ENCODE results near the gene CFAP68. TPM values are rescaled to one million over a fixed set of nuclear protein-coding genes. Genes with fewer than 3 reads are reported as not detected.
"Not testable (repeated sequence)": the region's sequence is repeated elsewhere in the genome, so short reads cannot be mapped to it uniquely, and the experiment has no call there.

CFAP68 gene
- total and polyA plus RNA-seq, 4 donors: 6.6 to 22.0 (median 13.3) TPM

- Histone ChIP-seq H3K36me3 (ENCODE audit: control insufficient read depth in 1 of 2, insufficient read depth in 2 of 2, low read length in 1 of 2) (no peaks in the 10 kb centered on the region), H3K9me3 (ENCODE audit: control insufficient read depth, low read length) (no peaks in the 10 kb centered on the region), H3K4me1 (ENCODE audit: control insufficient read depth in 1 of 2, insufficient read depth in 2 of 2, low read length in 2 of 2) (peaks cover 0 to 5% of the 10 kb centered on the region in 2 donors), H3K27ac (ENCODE audit: low read depth in 1 of 2, low read length in 2 of 2) (peak overlapping the region in 1 of 2 donors; percentile 31), H3K4me3 (ENCODE audit: low read length in 2 of 2) (peak overlapping the region; percentile 49 to 67), H3K27me3 (ENCODE audit: control insufficient read depth in 1 of 2, insufficient read depth in 2 of 2, low read length in 1 of 2) (no peaks in the 10 kb centered on the region)
- no peak for DNase-seq
- WGBS, 2 donors: 0% methylated on average over 13 of the region's 13 CpGs
- intact Hi-C loops (cut with DNase I): loop anchor here (2.0 to 10.0 kb wide), 4 partner anchors 34 to 196 kb away; partner anchors contain the start of genes NKAPD1 (in 2 of the 2), PIH1D2 (in 2 of the 2) and HSPB2 (in 1 of the 2)
- no peak for ATAC-seq (ENCODE audit: low FRiP score)
Measured at GRCh38 chr11:111878385-111878848, 924 bp upstream of the CFAP68 start.

GRCh38 chr11:111879637-111879960, 258 bp downstream of the CFAP68 start:
- no peak for DNase-seq

GRCh38 chr11:111882202-111882601, 2.9 kb downstream of the CFAP68 start:
- 85% methylated on average over 5 of the region's 5 CpGs for WGBS, 2 donors
- intact Hi-C loops (cut with DNase I): no loop called here

More at GRCh38 chr11:111879637-111879960, 258 bp downstream of the CFAP68 start:
- intact Hi-C loops (cut with DNase I): loop anchor here (1.0 to 10.0 kb wide), 7 partner anchors 32 to 195 kb away; partner anchors contain the start of genes NKAPD1 (in 2 of the 2), PIH1D2 (in 2 of the 2), CRYAB (in 1 of the 2) and HSPB2 (in 1 of the 2)
- Histone ChIP-seq H3K27me3 (ENCODE audit: control insufficient read depth in 1 of 2, insufficient read depth in 2 of 2, low read length in 1 of 2) (no peaks in the 10 kb centered on the region), H3K36me3 (ENCODE audit: control insufficient read depth in 1 of 2, insufficient read depth in 2 of 2, low read length in 1 of 2) (no peaks in the 10 kb centered on the region), H3K4me1 (ENCODE audit: control insufficient read depth in 1 of 2, insufficient read depth in 2 of 2, low read length in 2 of 2) (peaks cover 0 to 5% of the 10 kb centered on the region in 2 donors), H3K9me3 (ENCODE audit: control insufficient read depth, low read length) (no peaks in the 10 kb centered on the region), H3K27ac (ENCODE audit: low read depth in 1 of 2, low read length in 2 of 2) (peak overlapping the region; percentile 31 to 81), H3K4me3 (ENCODE audit: low read length in 2 of 2) (peak overlapping the region; percentile 0 to 42)
- ATAC-seq (ENCODE audit: low FRiP score): no peak
- WGBS, 2 donors: 40 to 42% methylated on average over 6 of the region's 6 CpGs

GRCh38 chr11:111885053-111885452, 5.7 kb downstream of the CFAP68 start:
- H3K27ac ChIP-seq (ENCODE audit: low read depth in 1 of 2, low read length in 2 of 2); intact Hi-C loops (cut with DNase I); H3K36me3 ChIP-seq (ENCODE audit: control insufficient read depth in 1 of 2, insufficient read depth in 2 of 2, low read length in 1 of 2); H3K9me3 ChIP-seq (ENCODE audit: control insufficient read depth, low read length); DNase-seq; H3K4me3 ChIP-seq (ENCODE audit: low read length in 2 of 2); ATAC-seq (ENCODE audit: low FRiP score); H3K4me1 ChIP-seq (ENCODE audit: control insufficient read depth in 1 of 2, insufficient read depth in 2 of 2, low read length in 2 of 2); H3K27me3 ChIP-seq (ENCODE audit: control insufficient read depth in 1 of 2, insufficient read depth in 2 of 2, low read length in 1 of 2): not testable (repeated sequence)
- 67 to 94% methylated on average over 4 of the region's 4 CpGs for WGBS, 2 donors

More at GRCh38 chr11:111882202-111882601, 2.9 kb downstream of the CFAP68 start:
- Histone ChIP-seq H3K27ac (ENCODE audit: low read depth in 1 of 2, low read length in 2 of 2) (no peak overlapping the region), H3K36me3 (ENCODE audit: control insufficient read depth in 1 of 2, insufficient read depth in 2 of 2, low read length in 1 of 2) (no peaks in the 10 kb centered on the region), H3K4me1 (ENCODE audit: control insufficient read depth in 1 of 2, insufficient read depth in 2 of 2, low read length in 2 of 2) (peaks cover 0 to 5% of the 10 kb centered on the region in 2 donors), H3K27me3 (ENCODE audit: control insufficient read depth in 1 of 2, insufficient read depth in 2 of 2, low read length in 1 of 2) (no peaks in the 10 kb centered on the region), H3K9me3 (ENCODE audit: control insufficient read depth, low read length) (no peaks in the 10 kb centered on the region), H3K4me3 (ENCODE audit: low read length in 2 of 2) (no peak overlapping the region)
- ATAC-seq (ENCODE audit: low FRiP score) (no peak), DNase-seq (no peak)

GRCh38 chr11:111886032-111886431, 6.7 kb downstream of the CFAP68 start:
- intact Hi-C loops (cut with DNase I): no loop called here
- no peak overlapping the region for H3K27ac ChIP-seq (ENCODE audit: low read depth in 1 of 2, low read length in 2 of 2)
- no peaks in the 10 kb centered on the region for H3K27me3 ChIP-seq (ENCODE audit: control insufficient read depth in 1 of 2, insufficient read depth in 2 of 2, low read length in 1 of 2)
- ATAC-seq (ENCODE audit: low FRiP score): no peak
- no peaks in the 10 kb centered on the region for H3K4me1 ChIP-seq (ENCODE audit: control insufficient read depth in 1 of 2, insufficient read depth in 2 of 2, low read length in 2 of 2)
- no peak overlapping the region for H3K4me3 ChIP-seq (ENCODE audit: low read length in 2 of 2)
- no peaks in the 10 kb centered on the region for H3K9me3 ChIP-seq (ENCODE audit: control insufficient read depth, low read length)
- WGBS, 2 donors: 77 to 92% methylated on average over 4 of the region's 4 CpGs
- no peaks in the 10 kb centered on the region for H3K36me3 ChIP-seq (ENCODE audit: control insufficient read depth in 1 of 2, insufficient read depth in 2 of 2, low read length in 1 of 2)
- no peak for DNase-seq

GRCh38 chr11:111886844-111887243, 7.5 kb downstream of the CFAP68 start:
- Histone ChIP-seq H3K27me3 (ENCODE audit: control insufficient read depth in 1 of 2, insufficient read depth in 2 of 2, low read length in 1 of 2) (no peaks in the 10 kb centered on the region), H3K4me3 (ENCODE audit: low read length in 2 of 2) (no peak overlapping the region), H3K36me3 (ENCODE audit: control insufficient read depth in 1 of 2, insufficient read depth in 2 of 2, low read length in 1 of 2) (no peaks in the 10 kb centered on the region), H3K4me1 (ENCODE audit: control insufficient read depth in 1 of 2, insufficient read depth in 2 of 2, low read length in 2 of 2) (no peaks in the 10 kb centered on the region), H3K27ac (ENCODE audit: low read depth in 1 of 2, low read length in 2 of 2) (no peak overlapping the region), H3K9me3 (ENCODE audit: control insufficient read depth, low read length) (no peaks in the 10 kb centered on the region)
- ATAC-seq (ENCODE audit: low FRiP score) (no peak), DNase-seq (no peak)
- WGBS, 2 donors: 86 to 88% methylated on average over 2 of the region's 2 CpGs
- intact Hi-C loops (cut with DNase I): no loop called here

GRCh38 chr11:111905411-111905810, 26.1 kb downstream of the CFAP68 start:
- intact Hi-C loops (cut with DNase I): no loop called here
- Histone ChIP-seq H3K4me3 (ENCODE audit: low read length in 2 of 2) (no peak overlapping the region), H3K27ac (ENCODE audit: low read depth in 1 of 2, low read length in 2 of 2) (no peak overlapping the region), H3K27me3 (ENCODE audit: control insufficient read depth in 1 of 2, insufficient read depth in 2 of 2, low read length in 1 of 2) (no peaks in the 10 kb centered on the region), H3K4me1 (ENCODE audit: control insufficient read depth in 1 of 2, insufficient read depth in 2 of 2, low read length in 2 of 2) (no peaks in the 10 kb centered on the region), H3K36me3 (ENCODE audit: control insufficient read depth in 1 of 2, insufficient read depth in 2 of 2, low read length in 1 of 2) (peaks cover 0 to 3% of the 10 kb centered on the region in 2 donors), H3K9me3 (ENCODE audit: control insufficient read depth, low read length) (no peaks in the 10 kb centered on the region)
- ATAC-seq (ENCODE audit: low FRiP score) (no peak), DNase-seq (no peak)
- WGBS, 2 donors: 14 to 24% methylated on average over 2 of the region's 2 CpGs

GRCh38 chr11:111906680-111907079, 27.3 kb downstream of the CFAP68 start:
- intact Hi-C loops (cut with DNase I): no loop called here
- Histone ChIP-seq H3K36me3 (ENCODE audit: control insufficient read depth in 1 of 2, insufficient read depth in 2 of 2, low read length in 1 of 2) (peaks cover 0 to 3% of the 10 kb centered on the region in 2 donors), H3K27me3 (ENCODE audit: control insufficient read depth in 1 of 2, insufficient read depth in 2 of 2, low read length in 1 of 2) (no peaks in the 10 kb centered on the region), H3K9me3 (ENCODE audit: control insufficient read depth, low read length) (no peaks in the 10 kb centered on the region), H3K4me1 (ENCODE audit: control insufficient read depth in 1 of 2, insufficient read depth in 2 of 2, low read length in 2 of 2) (no peaks in the 10 kb centered on the region), H3K4me3 (ENCODE audit: low read length in 2 of 2) (no peak overlapping the region), H3K27ac (ENCODE audit: low read depth in 1 of 2, low read length in 2 of 2) (no peak overlapping the region)
- 79 to 84% methylated on average over 1 of the region's 1 CpG for WGBS, 2 donors
- ATAC-seq (ENCODE audit: low FRiP score) (no peak), DNase-seq (no peak)

GRCh38 chr11:111908639-111909305, 29.4 kb downstream of the CFAP68 start:
- no peak overlapping the region for H3K27ac ChIP-seq (ENCODE audit: low read depth in 1 of 2, low read length in 2 of 2)

More at GRCh38 chr11:111908639-111909305, 29.4 kb downstream of the CFAP68 start:
- H3K4me3 ChIP-seq (ENCODE audit: low read length in 2 of 2): peak overlapping the region in 1 of 2 donors; percentile 98
- DNase-seq: no peak
- 71 to 72% methylated on average over 5 of the region's 5 CpGs for WGBS, 2 donors
- intact Hi-C loops (cut with DNase I): no loop called here
- no peaks in the 10 kb centered on the region for H3K4me1 ChIP-seq (ENCODE audit: control insufficient read depth in 1 of 2, insufficient read depth in 2 of 2, low read length in 2 of 2)
- ATAC-seq (ENCODE audit: low FRiP score): no peak
- H3K27me3 ChIP-seq (ENCODE audit: control insufficient read depth in 1 of 2, insufficient read depth in 2 of 2, low read length in 1 of 2): no peaks in the 10 kb centered on the region
- H3K36me3 ChIP-seq (ENCODE audit: control insufficient read depth in 1 of 2, insufficient read depth in 2 of 2, low read length in 1 of 2): peaks cover 0 to 3% of the 10 kb centered on the region in 2 donors
- no peaks in the 10 kb centered on the region for H3K9me3 ChIP-seq (ENCODE audit: control insufficient read depth, low read length)

All from aorta (tissue), 5 donors.